Measurements from ENCODE around the gene CACNA2D4.

Gene CACNA2D4

GRCh38 chr12:1870998-1871917 lies 47.2 kb downstream of the CACNA2D4 start:
- DNase-seq (ENCODE audit: low read depth), result no peak
- TF ChIP-seq, protein P1, sequence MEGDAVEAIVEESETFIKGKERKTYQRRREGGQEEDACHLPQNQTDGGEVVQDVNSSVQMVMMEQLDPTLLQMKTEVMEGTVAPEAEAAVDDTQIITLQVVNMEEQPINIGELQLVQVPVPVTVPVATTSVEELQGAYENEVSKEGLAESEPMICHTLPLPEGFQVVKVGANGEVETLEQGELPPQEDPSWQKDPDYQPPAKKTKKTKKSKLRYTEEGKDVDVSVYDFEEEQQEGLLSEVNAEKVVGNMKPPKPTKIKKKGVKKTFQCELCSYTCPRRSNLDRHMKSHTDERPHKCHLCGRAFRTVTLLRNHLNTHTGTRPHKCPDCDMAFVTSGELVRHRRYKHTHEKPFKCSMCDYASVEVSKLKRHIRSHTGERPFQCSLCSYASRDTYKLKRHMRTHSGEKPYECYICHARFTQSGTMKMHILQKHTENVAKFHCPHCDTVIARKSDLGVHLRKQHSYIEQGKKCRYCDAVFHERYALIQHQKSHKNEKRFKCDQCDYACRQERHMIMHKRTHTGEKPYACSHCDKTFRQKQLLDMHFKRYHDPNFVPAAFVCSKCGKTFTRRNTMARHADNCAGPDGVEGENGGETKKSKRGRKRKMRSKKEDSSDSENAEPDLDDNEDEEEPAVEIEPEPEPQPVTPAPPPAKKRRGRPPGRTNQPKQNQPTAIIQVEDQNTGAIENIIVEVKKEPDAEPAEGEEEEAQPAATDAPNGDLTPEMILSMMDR (IDR thresholded peaks at IDR 0.05; ENCODE audit: low read depth, low read length, missing control alignments), result no peak

GRCh38 chr12:1870086-1870485 lies 48.4 kb downstream of the CACNA2D4 start:
- DNase-seq (ENCODE audit: low read depth), result no peak
- TF ChIP-seq, protein P1 (IDR thresholded peaks at IDR 0.05; ENCODE audit: low read depth, low read length, missing control alignments), result no peak
- H3K4me3 ChIP-seq (ENCODE audit: low read depth, low read length), result no peak overlapping the region

More at GRCh38 chr12:1870998-1871917, 47.2 kb downstream of the CACNA2D4 start:
- H3K4me3 ChIP-seq (ENCODE audit: low read depth, low read length), result no peak overlapping the region

DNA sequence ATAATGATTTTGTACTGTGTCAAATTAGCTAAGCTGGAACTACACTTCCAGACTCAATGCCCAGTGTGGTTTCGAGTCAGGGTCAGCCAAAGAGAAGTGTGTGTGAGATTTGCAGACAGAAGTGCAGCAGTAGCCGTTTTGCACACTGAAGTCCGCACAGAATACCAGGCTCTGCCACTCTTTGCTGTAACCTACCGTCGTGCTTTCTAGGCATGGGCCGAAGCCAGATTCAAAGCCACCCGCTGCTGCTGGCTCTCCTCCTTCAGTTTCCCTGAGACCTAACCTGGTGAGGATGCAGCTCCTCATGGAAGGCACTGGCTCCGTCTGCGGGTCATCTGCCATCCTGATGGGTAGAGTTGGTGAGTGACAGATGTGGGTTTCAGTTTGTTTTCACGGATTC lies 49.3 kb downstream of the CACNA2D4 start:
- DNase-seq (ENCODE audit: low read depth), result no peak
- TF ChIP-seq, protein P1 (IDR thresholded peaks at IDR 0.05; ENCODE audit: low read depth, low read length, missing control alignments), result no peak
- H3K4me3 ChIP-seq (ENCODE audit: low read depth, low read length), result no peak overlapping the region

- TF ChIP-seq, protein P1 (IDR thresholded peaks at IDR 0.05; ENCODE audit: low read depth, low read length, missing control alignments), result no peak
- no peak overlapping the region for H3K4me3 ChIP-seq (ENCODE audit: low read depth, low read length)
- DNase-seq (ENCODE audit: low read depth), result no peak
These were observed 53.1 kb downstream of the CACNA2D4 start for GRCh38 chr12:1865284-1865866.

- no peak for DNase-seq (ENCODE audit: low read depth)
- H3K4me3 ChIP-seq (ENCODE audit: low read depth, low read length), result no peak overlapping the region
- TF ChIP-seq, protein P1 (IDR thresholded peaks at IDR 0.05; ENCODE audit: low read depth, low read length, missing control alignments), result no peak
These were observed 53.6 kb downstream of the CACNA2D4 start for GRCh38 chr12:1864867-1865266.

DNA sequence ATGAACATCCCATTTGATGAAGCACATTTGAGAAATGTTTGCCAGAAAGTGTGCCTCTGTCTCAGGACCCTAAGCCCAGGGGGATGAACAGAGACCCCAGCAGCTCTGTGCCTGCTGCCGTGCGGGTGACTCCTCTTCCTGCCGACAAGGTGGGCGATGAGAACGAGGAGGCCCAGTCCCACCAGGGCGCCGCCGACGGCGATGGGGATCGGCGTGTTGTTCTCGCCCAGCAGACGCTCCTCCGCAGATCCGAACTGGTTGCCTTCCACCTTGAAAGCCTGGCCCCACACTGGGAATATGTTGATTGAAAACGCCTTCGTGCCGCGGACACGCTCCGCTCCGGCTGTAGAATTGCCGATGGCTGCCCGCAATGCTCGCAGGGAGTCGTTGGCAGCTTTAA lies 54.0 kb downstream of the CACNA2D4 start:
- no peak for DNase-seq (ENCODE audit: low read depth)

More for the DNA sequence above, 54.0 kb downstream of the CACNA2D4 start:
- TF ChIP-seq, protein P1 (IDR thresholded peaks at IDR 0.05; ENCODE audit: low read depth, low read length, missing control alignments), result no peak
- no peak overlapping the region for H3K4me3 ChIP-seq (ENCODE audit: low read depth, low read length)
